ENCODE results near the gene CBL.

GRCh38 chr11:119309953-119310681 lies 104.0 kb downstream of the CBL start:
- TF ChIP-seq CTCF (IDR thresholded peaks at IDR 0.05) (no peak), ZFX (IDR thresholded peaks at IDR 0.05; ENCODE audit: borderline replicate concordance) (no peak)
